SK-N-SH (cell line): ENCODE results near the gene FOXG1.

Experiments
- CHD2 ChIP-seq: fragments of 150-350 bp; IDR thresholded peaks from 2 replicates; pipeline ENCODE4 v1.6.1; 2018; ENCODE audit warnings: low read length; ENCODE audit not compliant: partially characterized antibody
- EP300 ChIP-seq, 2 experiments: IDR thresholded peaks; 2 replicates each; pipeline versions ENCODE4 v1.4.0 to v1.6.1; 2012; ENCODE audit warnings: borderline replicate concordance in 1 of 2, low read depth in 1 of 2, low read length in 1 of 2
- EZH2phosphoT487 ChIP-seq: fragments of 200-600 bp; sonication (generic); IDR thresholded peaks from 2 replicates; pipeline ENCODE4 v1.6.1; 2017; ENCODE audit warnings: low read depth, mixed run types, mild to moderate bottlenecking, antibody characterized with exemption, moderate library complexity, borderline replicate concordance
- FOXM1 ChIP-seq: IDR thresholded peaks from 2 replicates; pipeline ENCODE4 v1.4.0; 2012; ENCODE audit warnings: low read depth, mild to moderate bottlenecking
- MXI1 ChIP-seq: IDR thresholded peaks from 2 replicates; pipeline ENCODE4 v1.6.1; 2012; ENCODE audit warnings: mild to moderate bottlenecking, low read depth, low read length, improper control_type of control experiment
- RAD21 ChIP-seq: IDR thresholded peaks from 2 replicates; pipeline ENCODE4 v1.6.1; 2012; ENCODE audit warnings: mild to moderate bottlenecking, low read length
- RXRA ChIP-seq: IDR thresholded peaks from 2 replicates; pipeline ENCODE4 v1.4.0; 2012; ENCODE audit warnings: low read depth, mild to moderate bottlenecking, borderline replicate concordance
- SIN3A ChIP-seq: IDR thresholded peaks from 2 replicates; pipeline ENCODE4 v1.6.1; 2012; ENCODE audit warnings: low read depth, mild to moderate bottlenecking, low read length, moderate library complexity, borderline replicate concordance
- TAF1 ChIP-seq: IDR thresholded peaks from 2 replicates; pipeline ENCODE4 v1.6.1; 2012; ENCODE audit warnings: low read depth, mild to moderate bottlenecking, low read length, moderate library complexity, borderline replicate concordance
- TF ChIP-seq, protein P1 (sequence below): IDR thresholded peaks from 2 replicates; pipeline ENCODE4 v1.4.0; 2012; ENCODE audit warnings: low read depth
- TF ChIP-seq, protein P2 (sequence below): fragments of 200-600 bp; sonication (generic); IDR thresholded peaks from 2 replicates; pipeline ENCODE4 v1.6.1; 2017; ENCODE audit warnings: antibody characterized with exemption, mild to moderate bottlenecking, moderate library complexity
- TF ChIP-seq, protein P3 (sequence below): fragments of 150-350 bp; IDR thresholded peaks from 2 replicates; pipeline ENCODE4 v1.6.1; 2016; ENCODE audit warnings: mild to moderate bottlenecking, low read depth, low read length

DNA sequence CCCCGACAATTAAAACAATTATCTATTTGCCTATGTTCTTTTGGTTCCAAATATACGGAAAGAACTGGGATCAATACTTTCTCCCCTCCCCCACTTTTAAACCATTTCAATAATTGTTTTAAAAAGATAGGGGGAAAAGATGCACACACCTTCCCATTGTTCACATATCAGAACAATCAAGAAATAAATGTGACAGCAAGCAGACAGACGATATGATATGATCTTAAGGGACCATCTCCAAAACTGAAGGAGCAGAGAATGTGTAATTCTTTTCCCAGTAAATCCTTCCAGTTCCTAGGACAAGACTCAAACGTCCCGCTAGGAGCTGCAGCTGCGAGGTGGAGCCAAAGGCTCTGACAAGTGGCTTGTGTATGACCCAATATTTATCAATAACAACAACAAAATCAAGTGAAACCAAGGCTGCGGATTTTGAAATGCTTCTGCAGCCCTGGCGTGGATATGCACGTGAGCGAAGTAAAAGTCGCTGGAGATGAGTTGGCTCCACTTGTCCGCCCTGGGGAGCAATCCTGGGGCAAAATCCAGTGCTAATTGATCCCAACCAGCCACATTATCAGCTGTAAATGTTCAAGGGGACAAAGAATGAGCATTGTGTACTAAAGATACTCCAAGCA is 8.2 kb upstream of the FOXG1 start:
- TF ChIP-seq FOXM1 (no peak), TAF1 (no peak), RAD21 (no peak), RXRA (no peak), EZH2phosphoT487 (no peak), SIN3A (no peak), CHD2 (no peak), MXI1 (no peak), EP300 (IDR thresholded peaks at IDR 0.05; ENCODE audit: borderline replicate concordance in 1 of 2, low read depth in 1 of 2, low read length in 1 of 2) (no peak)
- TF ChIP-seq, protein P1, sequence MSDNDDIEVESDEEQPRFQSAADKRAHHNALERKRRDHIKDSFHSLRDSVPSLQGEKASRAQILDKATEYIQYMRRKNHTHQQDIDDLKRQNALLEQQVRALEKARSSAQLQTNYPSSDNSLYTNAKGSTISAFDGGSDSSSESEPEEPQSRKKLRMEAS = no peak
- TF ChIP-seq, protein P2, sequence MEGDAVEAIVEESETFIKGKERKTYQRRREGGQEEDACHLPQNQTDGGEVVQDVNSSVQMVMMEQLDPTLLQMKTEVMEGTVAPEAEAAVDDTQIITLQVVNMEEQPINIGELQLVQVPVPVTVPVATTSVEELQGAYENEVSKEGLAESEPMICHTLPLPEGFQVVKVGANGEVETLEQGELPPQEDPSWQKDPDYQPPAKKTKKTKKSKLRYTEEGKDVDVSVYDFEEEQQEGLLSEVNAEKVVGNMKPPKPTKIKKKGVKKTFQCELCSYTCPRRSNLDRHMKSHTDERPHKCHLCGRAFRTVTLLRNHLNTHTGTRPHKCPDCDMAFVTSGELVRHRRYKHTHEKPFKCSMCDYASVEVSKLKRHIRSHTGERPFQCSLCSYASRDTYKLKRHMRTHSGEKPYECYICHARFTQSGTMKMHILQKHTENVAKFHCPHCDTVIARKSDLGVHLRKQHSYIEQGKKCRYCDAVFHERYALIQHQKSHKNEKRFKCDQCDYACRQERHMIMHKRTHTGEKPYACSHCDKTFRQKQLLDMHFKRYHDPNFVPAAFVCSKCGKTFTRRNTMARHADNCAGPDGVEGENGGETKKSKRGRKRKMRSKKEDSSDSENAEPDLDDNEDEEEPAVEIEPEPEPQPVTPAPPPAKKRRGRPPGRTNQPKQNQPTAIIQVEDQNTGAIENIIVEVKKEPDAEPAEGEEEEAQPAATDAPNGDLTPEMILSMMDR = no peak
- TF ChIP-seq, protein P3, sequence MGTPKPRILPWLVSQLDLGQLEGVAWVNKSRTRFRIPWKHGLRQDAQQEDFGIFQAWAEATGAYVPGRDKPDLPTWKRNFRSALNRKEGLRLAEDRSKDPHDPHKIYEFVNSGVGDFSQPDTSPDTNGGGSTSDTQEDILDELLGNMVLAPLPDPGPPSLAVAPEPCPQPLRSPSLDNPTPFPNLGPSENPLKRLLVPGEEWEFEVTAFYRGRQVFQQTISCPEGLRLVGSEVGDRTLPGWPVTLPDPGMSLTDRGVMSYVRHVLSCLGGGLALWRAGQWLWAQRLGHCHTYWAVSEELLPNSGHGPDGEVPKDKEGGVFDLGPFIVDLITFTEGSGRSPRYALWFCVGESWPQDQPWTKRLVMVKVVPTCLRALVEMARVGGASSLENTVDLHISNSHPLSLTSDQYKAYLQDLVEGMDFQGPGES = no peak
